HG02763 (cell line): ENCODE data around the gene CEACAM4.
"Not testable (repeated sequence)": the region's sequence is repeated elsewhere in the genome, so short reads cannot be mapped to it uniquely, and the experiment has no call there.

Experiments
- ATAC-seq: cut with Tn5 transposase; IDR thresholded peaks from one replicate; pipeline ENCODE4 v1.9.1; 2021; ENCODE audit warnings: mild to moderate bottlenecking, moderate library complexity; ENCODE audit not compliant: unreplicated experiment

CEACAM4 gene

GRCh38 chr19:41626877-41627276, at the start of gene CEACAM4:
Gene CEACAM4 (minus strand): TSS chr19:41627074. CDS start chr19:41626963, 111 bp downstream.
- ATAC-seq = no peak

DNA sequence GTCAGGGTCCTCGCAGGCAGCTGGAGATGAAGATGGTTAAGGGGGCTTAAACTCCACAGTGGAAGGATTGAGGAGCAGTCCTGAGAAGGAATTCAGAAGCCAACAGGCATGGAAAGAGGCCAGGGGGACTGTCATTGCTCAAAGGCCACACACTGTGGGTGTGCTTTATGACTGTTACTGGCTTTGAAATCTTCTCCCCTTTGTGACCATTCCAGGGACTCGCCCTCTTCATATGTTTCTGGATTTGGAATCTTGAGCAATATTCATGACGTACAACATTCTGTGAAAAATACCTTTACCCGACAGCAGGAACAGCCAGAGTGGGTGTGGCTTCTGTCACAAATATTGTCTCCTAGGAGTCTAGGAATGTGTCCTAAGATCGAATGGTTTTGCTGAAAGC, 44.6 kb upstream of the CEACAM4 start:
- ATAC-seq = no peak

DNA sequence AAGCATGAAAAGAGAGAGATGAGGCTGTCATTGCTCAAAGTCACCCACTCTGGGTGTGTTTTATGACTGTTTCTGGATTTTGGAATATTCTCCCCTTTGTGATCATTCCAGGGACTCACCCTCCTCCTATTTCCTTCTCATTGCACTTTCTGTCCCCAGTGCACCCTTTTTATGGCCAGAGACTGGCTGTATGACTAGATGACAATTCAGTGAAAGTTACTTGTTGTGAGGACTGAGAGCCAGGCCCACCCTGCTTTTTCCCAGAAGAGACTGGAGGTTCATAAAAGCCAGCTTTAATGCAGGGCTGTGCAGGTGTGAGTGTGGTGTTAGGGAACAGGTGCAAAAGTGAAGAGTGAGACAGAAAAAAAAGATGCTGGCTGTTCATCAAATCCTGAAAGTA, 43.9 kb upstream of the CEACAM4 start:
- ATAC-seq = no peak

DNA sequence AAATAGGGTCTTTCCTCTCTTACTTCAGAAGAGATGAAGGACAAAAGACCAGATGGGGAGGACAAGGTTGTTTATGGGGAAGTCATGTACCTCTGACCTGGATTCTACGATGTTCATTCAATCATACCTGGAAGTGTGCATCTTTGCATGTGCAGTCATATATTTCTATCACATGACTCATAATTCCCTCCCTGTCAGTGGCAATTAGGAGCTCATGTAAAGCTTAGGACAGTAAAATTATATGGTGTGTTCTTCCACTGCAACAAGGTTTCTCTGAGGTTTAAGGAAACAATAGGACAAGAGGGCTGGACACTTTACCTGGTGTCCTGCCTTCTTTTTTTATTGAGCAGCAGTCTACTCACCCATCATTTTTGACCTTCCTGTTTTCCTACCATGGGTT, 41.4 kb upstream of the CEACAM4 start:
- no peak for ATAC-seq

- no peak for ATAC-seq
Measured at GRCh38 chr19:41666075-41666474, 39.2 kb upstream of the CEACAM4 start.

- no peak for ATAC-seq
Measured at GRCh38 chr19:41657157-41657556, 30.3 kb upstream of the CEACAM4 start.

DNA sequence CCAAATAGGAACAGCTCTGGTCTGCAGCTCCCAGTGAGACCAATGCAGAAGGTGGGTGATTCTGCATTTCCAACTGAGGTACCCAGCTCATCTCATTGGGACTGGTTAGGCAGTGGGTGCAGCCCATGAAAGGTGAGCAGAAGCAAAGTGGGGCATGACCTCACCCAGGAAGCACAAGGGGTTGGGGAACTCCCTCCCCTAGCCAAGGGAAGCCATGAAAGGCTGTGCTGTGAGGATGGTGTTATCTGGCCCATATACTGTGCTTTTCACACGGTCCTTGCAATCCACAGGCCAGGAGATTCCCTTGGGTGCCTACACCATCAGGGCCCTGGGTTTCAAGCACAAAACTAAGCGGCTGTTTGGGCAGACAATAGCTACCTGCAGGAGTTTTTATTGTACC, 29.9 kb upstream of the CEACAM4 start:
- ATAC-seq = not testable (repeated sequence)

DNA sequence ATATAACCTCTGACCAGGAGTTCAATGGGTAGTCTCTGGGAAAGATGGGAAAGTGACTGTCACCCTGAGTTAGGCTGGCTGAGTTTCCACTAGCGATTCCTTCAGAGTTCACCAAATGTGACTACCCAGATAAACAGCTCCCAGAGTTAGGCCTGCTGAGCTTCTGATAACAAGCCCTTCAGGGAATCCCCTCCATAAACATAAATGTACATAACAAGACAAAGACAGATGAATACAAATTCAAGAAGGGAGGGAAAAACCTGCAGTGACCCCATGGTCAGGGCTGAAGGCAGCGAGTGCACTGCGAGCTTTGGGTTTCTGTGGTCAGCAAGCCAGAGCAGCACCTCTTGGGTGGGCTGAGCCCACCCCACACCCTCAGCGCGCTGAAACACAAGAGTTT, 25.4 kb upstream of the CEACAM4 start:
- ATAC-seq = no peak

GRCh38 chr19:41649827-41650226, 23.0 kb upstream of the CEACAM4 start:
- ATAC-seq = no peak

GRCh38 chr19:41646589-41647204, 19.8 kb upstream of the CEACAM4 start:
- ATAC-seq = no peak

DNA sequence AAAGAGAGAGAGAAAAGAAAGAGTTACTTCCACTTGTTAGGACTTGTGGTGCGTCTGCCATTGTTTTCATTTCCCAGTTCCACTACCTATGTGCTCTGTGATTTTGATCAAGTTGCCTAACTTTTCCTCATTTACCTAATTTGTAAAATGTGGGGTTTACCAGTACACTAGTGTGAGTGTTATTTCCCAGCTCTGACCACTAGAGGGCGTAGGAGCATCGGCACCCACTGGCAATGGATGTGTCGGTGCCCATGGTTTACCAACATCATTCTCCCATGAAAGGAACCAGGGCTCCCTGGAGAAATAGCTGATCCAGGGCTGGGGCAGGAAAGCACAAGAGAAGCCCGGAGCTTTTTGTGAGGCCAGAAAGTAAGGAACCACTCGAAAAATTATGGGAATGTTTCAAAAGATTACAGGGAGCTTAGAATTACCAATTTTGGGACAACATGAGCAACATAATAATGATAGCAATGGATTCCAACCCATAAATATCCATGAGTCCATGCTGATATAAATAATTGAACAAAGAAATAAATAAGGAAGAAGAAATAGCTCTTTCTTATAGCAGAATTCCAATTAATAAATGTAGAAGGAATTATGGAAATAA, 15.1 kb upstream of the CEACAM4 start:
- no peak for ATAC-seq

GRCh38 chr19:41638641-41639081, 11.8 kb upstream of the CEACAM4 start:
- ATAC-seq = no peak

GRCh38 chr19:41637484-41637883, 10.6 kb upstream of the CEACAM4 start:
- ATAC-seq = no peak

DNA sequence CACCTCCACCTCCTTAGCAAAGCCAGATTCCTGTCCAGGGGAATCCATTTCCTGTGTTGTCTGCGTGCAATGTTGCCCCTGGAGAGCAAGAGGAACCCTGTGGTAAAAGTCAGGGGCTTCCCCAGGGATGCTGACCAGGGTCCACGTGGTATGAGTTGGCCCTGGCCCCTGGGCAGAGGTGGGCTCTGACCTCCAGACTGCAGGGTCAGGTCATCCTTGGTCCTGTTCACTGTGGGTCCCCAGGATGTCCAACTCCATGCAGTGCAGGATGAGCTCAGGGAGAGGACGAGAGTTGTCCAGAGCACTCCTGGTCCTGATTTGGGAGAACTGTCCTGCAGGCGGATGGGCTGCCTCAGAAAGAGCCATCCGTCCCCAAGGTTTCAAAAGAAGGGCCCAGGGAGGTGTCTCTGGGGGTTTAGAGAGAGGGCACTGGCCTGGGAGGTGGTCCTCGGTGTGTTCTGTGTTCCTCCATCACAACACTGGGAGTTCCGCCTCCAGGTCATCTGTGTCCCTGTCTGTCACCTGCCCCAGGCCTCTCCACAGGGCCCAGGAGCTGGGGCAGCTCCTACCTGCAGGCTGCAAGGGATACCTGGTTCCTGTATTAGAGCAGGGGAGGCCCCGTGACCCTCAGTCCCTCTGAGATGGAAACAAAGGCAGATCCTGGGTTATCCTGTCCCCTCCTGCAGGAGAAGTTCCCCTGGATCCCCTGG, 1.2 kb upstream of the CEACAM4 start:
- ATAC-seq = no peak

DNA sequence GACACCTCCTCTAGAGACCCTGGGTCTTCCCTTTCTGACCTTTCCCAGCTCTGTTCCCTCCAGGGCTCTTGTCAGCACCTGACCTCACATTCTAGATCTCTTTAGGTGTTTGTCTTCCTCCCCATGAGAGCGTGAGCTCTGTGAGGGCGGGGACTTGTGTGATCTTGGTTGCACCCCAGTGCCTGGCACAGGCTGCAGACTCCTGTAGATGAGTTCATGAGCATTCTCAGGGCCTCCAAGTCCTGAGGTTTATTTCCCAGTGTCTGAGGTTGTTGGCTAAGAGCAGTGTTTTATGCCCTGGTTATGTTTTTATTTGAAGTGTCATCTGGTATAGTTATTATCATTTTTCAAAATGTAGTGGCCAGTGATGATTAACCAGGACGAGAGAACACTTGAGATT, 596 bp downstream of the CEACAM4 start:
- ATAC-seq = no peak

DNA sequence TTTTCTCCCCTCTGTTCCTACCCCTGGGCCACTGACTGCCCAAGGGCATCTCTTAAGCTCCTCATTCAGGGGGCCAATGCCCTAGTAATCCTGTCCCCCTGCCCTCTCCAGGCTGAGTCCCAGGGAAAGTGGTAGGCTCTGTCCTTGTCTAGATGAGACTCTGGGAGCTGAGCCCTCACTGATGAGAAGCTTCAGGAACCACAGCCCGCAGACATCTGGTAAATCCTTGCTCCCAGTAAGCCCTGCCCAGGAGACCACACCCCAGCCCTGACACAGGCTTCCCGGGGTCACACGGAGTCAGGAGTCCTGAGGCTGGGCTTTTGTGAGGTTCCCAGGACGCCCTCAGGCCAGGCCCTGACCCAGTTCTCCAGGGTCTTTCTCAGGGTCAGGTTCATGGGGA, 1.9 kb downstream of the CEACAM4 start:
- ATAC-seq = no peak

DNA sequence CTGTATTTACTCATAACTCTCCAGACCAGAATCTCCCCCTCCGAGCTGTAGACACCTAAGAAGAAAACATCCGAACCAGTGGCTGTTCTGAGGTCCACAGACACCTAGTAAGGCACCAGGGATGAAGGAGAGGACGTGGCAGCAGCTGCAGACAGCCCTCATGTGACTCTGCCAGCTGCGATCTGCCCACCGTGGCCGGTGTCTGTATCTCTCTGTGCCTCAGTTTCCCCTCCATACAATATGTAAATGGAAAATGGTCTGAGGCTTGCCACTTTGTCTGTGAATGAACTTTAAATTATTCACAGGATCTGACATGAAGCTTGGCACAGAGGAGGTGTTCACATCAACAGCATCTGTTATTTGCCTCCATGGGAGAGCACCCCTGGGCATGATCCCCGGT, 2.4 kb downstream of the CEACAM4 start:
- ATAC-seq = no peak

GRCh38 chr19:41623360-41623759, 3.5 kb downstream of the CEACAM4 start:
- ATAC-seq = no peak

GRCh38 chr19:41621654-41622053, 5.2 kb downstream of the CEACAM4 start:
- ATAC-seq = no peak

- no peak for ATAC-seq
Measured at GRCh38 chr19:41621226-41621625, 5.6 kb downstream of the CEACAM4 start.

- no peak for ATAC-seq
Measured at GRCh38 chr19:41620171-41620570, 6.7 kb downstream of the CEACAM4 start.

DNA sequence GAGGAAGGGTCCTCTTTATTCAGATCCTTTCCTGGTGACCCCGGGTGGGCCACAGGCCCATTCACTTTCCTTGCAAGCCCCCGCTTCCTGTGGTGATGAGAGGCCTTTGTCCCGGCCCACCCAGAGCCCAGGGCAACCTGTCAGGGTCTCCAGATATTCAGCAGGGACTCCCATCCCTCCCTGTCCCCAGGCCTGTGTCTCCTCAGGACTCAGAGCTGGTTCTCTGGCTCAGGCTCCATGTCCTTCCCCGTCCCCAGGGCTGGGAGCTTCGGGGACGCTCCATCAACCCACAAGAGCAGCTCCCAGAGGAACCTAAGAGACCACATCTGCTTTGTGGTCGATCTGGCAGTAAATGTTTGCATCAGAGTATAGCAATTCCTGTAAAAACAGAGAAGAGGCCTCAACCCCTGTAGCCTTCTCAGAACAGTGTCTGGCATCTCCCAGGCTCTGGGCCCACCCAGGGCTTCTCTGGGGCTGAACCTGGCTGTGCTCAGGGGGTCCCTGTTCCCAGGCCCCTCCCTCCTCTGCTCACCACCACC, 7.8 kb downstream of the CEACAM4 start:
- no peak for ATAC-seq
